ENCODE results near the gene DNAJC1. TPM values are rescaled to one million over a fixed set of nuclear protein-coding genes. Genes with fewer than 3 reads are reported as not detected.

Gene DNAJC1
- polyA plus RNA-seq, 1 donor from 2014 or later = 15.9 TPM

DNA sequence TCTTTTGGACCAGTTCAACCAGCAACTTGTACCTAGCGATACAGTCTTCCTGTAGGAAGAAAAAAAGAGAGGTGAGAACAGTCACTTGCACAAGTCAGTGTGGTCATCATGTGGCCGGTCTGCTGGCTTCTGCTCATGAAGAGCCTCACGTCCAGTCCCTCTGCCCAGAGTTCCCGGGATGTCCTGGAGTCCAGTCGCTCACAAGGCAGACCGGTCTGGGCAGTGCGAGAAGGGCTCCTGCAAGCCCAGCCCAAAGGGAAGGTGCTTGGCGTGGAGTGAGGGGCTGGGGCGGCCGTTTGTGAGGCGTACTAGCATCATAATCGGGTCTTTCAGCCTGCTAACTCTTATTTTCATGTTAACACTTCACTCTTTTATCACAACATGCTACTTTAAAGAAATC, 246.8 kb downstream of the DNAJC1 start:
- H4K20me1 ChIP-seq (ENCODE audit: insufficient read depth) = no peaks in the 10 kb centered on the region
- H3K9ac ChIP-seq (ENCODE audit: low read length) = no peak overlapping the region
- no peak overlapping the region for H3K27ac ChIP-seq (ENCODE audit: low read length)
- H3K9me3 ChIP-seq (ENCODE audit: low read length) = no peaks in the 10 kb centered on the region
- no peaks in the 10 kb centered on the region for H3K9me2 ChIP-seq (ENCODE audit: insufficient read depth, low read length)
- no peak overlapping the region for H2AFZ ChIP-seq (ENCODE audit: low read depth, low read length)
- H3F3A ChIP-seq (ENCODE audit: insufficient read depth, low read length, poor library complexity, severe bottlenecking) = no peaks in the 10 kb centered on the region
- H3K79me2 ChIP-seq (replicated peaks; ENCODE audit: insufficient read depth, low read length) = no peaks in the 10 kb centered on the region
- no peak for TF ChIP-seq SMC3 (conservative IDR thresholded peaks at IDR 0.05; ENCODE audit: poor library complexity)
- no peak for TF ChIP-seq MXI1 (conservative IDR thresholded peaks at IDR 0.05; ENCODE audit: poor library complexity, severe bottlenecking)
- TF ChIP-seq EP300 (conservative IDR thresholded peaks at IDR 0.05; ENCODE audit: poor library complexity, severe bottlenecking) = no peak
- TF ChIP-seq, protein P1, sequence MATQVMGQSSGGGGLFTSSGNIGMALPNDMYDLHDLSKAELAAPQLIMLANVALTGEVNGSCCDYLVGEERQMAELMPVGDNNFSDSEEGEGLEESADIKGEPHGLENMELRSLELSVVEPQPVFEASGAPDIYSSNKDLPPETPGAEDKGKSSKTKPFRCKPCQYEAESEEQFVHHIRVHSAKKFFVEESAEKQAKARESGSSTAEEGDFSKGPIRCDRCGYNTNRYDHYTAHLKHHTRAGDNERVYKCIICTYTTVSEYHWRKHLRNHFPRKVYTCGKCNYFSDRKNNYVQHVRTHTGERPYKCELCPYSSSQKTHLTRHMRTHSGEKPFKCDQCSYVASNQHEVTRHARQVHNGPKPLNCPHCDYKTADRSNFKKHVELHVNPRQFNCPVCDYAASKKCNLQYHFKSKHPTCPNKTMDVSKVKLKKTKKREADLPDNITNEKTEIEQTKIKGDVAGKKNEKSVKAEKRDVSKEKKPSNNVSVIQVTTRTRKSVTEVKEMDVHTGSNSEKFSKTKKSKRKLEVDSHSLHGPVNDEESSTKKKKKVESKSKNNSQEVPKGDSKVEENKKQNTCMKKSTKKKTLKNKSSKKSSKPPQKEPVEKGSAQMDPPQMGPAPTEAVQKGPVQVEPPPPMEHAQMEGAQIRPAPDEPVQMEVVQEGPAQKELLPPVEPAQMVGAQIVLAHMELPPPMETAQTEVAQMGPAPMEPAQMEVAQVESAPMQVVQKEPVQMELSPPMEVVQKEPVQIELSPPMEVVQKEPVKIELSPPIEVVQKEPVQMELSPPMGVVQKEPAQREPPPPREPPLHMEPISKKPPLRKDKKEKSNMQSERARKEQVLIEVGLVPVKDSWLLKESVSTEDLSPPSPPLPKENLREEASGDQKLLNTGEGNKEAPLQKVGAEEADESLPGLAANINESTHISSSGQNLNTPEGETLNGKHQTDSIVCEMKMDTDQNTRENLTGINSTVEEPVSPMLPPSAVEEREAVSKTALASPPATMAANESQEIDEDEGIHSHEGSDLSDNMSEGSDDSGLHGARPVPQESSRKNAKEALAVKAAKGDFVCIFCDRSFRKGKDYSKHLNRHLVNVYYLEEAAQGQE (IDR thresholded peaks at IDR 0.05; ENCODE audit: borderline replicate concordance) = no peak
- TF ChIP-seq POLR2AphosphoS5 (IDR thresholded peaks at IDR 0.05) = no peak
- TF ChIP-seq EZH2 (IDR thresholded peaks at IDR 0.05; ENCODE audit: borderline replicate concordance, insufficient read depth, low read length, poor library complexity, severe bottlenecking) = no peak
- no peak for TF ChIP-seq CTCF (IDR thresholded peaks at IDR 0.05; ENCODE audit: poor library complexity, severe bottlenecking)
- TF ChIP-seq TAF1 (IDR thresholded peaks at IDR 0.05; ENCODE audit: low read depth) = no peak
- TF ChIP-seq RAD21 (conservative IDR thresholded peaks at IDR 0.05) = no peak
- no peaks in the 10 kb centered on the region for H3K27me3 ChIP-seq (ENCODE audit: insufficient read depth, low read depth, low read length)
- no peak overlapping the region for H3K4me2 ChIP-seq (ENCODE audit: low read length)
- peaks cover 4% of the 10 kb centered on the region for H3K36me3 ChIP-seq (ENCODE audit: insufficient read depth, low read length)
- no peak overlapping the region for H3K4me3 ChIP-seq (ENCODE audit: low read length)

DNA sequence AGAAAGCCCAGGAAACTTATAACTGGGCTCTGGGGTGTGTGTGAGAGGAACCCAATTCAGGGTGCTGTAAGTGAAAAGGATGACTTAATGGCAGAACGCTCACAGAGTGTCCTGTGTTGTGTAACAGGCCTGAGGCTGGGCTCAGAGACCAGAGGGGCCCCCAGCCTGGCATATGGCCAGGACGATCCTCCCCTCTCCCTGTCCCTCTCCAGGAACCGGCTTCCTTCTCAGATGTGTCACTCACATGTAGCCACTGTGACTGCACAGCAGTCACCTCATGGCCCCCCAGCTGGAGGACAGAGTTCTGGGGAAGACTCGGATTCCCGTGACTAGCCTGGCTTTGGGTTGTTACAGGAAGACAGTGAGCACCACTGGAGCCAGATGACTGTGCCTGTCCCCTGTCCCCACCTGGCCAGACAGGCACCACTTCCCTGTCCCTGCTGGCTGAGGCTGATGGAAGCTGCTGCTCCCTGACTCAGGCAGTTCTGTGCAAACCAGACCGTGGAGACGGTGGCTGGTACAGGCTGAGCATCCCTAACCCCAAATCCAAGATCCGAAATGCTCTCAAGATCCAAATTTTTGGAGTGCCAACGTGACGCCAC, 249.0 kb downstream of the DNAJC1 start:
- H3K4me2 ChIP-seq (ENCODE audit: low read length) = no peak overlapping the region
- no peak overlapping the region for H3K27ac ChIP-seq (ENCODE audit: low read length)
- no peak overlapping the region for H3K9ac ChIP-seq (ENCODE audit: low read length)
- no peaks in the 10 kb centered on the region for H3K9me3 ChIP-seq (ENCODE audit: low read length)
- no peak for TF ChIP-seq CTCF (IDR thresholded peaks at IDR 0.05; ENCODE audit: poor library complexity, severe bottlenecking)
- no peak for TF ChIP-seq RAD21 (conservative IDR thresholded peaks at IDR 0.05)
- no peak for TF ChIP-seq EP300 (conservative IDR thresholded peaks at IDR 0.05; ENCODE audit: poor library complexity, severe bottlenecking)
- no peak for TF ChIP-seq POLR2AphosphoS5 (IDR thresholded peaks at IDR 0.05)
- TF ChIP-seq EZH2 (IDR thresholded peaks at IDR 0.05; ENCODE audit: borderline replicate concordance, insufficient read depth, low read length, poor library complexity, severe bottlenecking) = no peak
- no peak overlapping the region for H2AFZ ChIP-seq (ENCODE audit: low read depth, low read length)
- no peaks in the 10 kb centered on the region for H3K79me2 ChIP-seq (replicated peaks; ENCODE audit: insufficient read depth, low read length)
- H3K9me2 ChIP-seq (ENCODE audit: insufficient read depth, low read length) = no peaks in the 10 kb centered on the region
- H3K36me3 ChIP-seq (ENCODE audit: insufficient read depth, low read length) = peaks cover 4% of the 10 kb centered on the region
- no peaks in the 10 kb centered on the region for H3F3A ChIP-seq (ENCODE audit: insufficient read depth, low read length, poor library complexity, severe bottlenecking)
- H3K4me3 ChIP-seq (ENCODE audit: low read length) = no peak overlapping the region
- H3K27me3 ChIP-seq (ENCODE audit: insufficient read depth, low read depth, low read length) = no peaks in the 10 kb centered on the region
- H4K20me1 ChIP-seq (ENCODE audit: insufficient read depth) = no peaks in the 10 kb centered on the region

All from neural cell (in vitro differentiated cells).